Stimulated activated CD4-positive, alpha-beta T cell treated with anti-CD3 and anti-CD28 coated beads, Interleukin-12 subunit alpha, Interleukin-12 subunit beta, amount 100 ng/mL, for 4 hours (primary cell): ENCODE data around the gene ZNF791.
"Not testable (repeated sequence)": the region's sequence is repeated elsewhere in the genome, so short reads cannot be mapped to it uniquely, and the experiment has no call there.

Experiments
- DNase-seq: peaks from one replicate; pipeline ENCODE4 v3.0.0-alpha.2; 2020

Gene ZNF791

DNA sequence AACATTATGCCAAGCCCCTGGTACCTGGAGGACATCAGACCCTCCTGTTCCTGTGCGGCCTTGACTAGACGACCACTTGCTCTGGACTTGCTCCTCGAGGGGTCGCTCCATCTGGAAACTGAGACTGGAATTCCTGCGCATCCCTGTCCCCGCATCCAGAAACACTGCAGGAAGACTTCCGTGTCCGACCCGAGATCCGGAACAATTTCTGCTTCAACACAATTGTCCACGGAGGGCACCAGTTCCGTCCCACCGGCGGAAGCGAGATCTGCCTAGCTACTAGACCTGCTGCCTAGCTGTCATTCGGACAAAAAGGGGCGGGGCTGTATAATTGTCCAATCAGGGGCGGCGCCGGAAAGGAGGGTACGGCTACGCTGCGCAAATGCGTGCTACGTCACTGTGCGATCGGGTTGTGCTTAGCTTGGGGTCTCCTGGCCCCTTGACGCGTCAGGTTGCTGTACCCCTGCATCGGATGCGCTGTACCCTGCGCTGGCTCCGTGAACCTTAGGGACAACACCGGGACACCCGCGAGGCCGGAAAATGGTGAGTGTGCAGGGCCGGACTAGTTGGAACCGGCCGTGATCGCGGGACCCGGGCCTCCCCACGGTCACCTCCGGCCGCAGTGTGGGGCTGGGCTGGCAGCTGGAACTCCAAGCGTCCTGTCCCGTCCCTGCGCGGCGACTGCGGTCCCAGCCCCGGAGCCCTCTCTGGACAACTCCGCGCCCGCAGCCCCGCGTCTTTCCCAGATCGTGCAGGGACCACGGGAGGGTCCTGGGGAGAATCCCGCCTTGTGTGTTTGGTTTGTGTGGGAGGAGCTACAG lies at the start of gene ZNF791, which contains the start of gene ZNF490:
ZNF791 (plus strand) TSS at position 381 of the 821 bp plus-strand sequence; CDS start at position 541, 160 bp downstream.
ZNF490 (minus strand) TSS at position 274 of the 821 bp plus-strand sequence; CDS start at position 141, 133 bp downstream.
- peak; percentile 94 for DNase-seq

DNA sequence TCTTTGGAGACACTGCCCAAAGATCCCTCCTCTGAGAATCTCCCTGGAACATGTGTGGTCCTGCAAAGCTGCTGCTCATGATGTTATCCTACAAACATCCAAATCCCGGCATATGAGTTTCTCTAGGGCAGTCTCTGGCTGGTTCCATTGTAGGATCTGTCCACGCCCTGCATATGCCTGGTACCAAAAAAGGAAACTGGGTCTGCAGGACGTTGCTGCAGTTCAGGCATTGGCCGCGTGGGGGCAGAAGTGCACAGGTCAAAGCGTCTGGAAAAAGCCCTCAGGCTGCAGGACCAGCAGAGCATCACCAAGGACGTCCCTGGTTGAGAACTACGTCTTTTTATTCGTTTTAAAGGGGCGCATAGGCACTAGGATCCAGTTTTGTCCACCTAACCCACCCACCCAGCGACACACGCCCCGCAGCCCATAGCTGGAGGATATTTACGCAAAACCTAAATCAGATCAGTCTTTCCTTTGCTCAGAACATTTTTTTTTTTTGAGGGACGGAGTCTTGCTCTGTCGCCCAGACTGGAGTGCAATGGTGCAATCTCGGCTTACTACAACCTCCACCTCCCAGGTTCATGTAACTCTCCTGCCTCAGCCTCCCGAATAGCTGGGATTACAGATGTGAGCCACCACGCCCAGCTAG lies 46.6 kb upstream of the ZNF791 start:
- peak; percentile 95 for DNase-seq

DNA sequence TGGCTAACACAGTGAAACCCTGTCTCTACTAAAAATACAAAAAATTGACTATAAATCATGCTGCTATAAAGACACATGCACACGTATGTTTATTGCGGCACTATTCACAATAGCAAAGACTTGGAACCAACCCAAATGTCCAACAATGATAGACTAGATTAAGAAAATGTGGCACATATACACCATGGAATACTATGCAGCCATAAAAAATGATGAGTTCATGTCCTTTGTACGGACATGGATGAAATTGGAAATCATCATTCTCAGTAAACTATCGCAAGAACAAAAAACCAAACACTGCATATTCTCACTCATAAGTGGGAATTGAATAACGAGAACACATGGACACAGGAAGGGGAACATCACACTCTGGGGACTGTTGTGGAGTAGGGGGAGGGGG lies 44.3 kb upstream of the ZNF791 start:
- DNase-seq: not testable (repeated sequence)

DNA sequence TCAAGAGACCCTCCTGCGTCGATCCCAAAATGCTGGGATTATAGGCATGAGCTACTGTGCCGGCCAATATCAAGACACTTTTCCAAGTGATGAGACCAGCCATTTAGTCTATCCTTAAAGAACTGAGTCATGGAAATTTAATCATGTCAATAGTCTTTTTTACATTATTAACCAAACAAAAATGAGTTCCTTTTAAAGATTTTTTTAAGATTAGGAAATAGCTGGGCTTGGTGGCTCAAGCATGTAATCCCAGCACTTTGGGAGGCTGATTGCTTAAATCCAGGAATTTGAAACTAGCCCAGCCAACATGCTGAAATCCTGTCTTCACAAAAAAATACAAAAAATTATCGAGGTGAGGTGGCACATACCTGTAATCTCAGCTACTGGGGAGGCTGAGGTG lies 42.8 kb upstream of the ZNF791 start:
- no peak for DNase-seq

DNA sequence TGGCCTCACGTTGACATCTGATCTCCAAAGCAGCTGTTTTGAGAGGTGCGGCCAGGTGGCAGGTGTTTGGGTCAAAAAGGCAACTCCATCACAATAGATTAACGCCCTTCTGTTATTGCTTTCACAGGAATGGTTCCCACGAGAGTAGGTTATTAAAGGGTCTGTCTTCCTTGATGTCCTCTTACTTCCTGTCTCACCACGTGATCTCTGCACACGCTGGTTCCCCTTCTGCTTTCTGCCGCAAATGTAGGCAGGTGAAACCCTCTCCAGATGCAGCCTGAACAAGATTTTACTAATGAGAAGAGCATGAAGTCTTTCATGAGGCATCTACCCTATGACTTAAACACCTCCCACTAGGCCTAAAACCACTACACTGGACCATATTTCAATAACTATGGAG lies 36.7 kb upstream of the ZNF791 start:
- no peak for DNase-seq

DNA sequence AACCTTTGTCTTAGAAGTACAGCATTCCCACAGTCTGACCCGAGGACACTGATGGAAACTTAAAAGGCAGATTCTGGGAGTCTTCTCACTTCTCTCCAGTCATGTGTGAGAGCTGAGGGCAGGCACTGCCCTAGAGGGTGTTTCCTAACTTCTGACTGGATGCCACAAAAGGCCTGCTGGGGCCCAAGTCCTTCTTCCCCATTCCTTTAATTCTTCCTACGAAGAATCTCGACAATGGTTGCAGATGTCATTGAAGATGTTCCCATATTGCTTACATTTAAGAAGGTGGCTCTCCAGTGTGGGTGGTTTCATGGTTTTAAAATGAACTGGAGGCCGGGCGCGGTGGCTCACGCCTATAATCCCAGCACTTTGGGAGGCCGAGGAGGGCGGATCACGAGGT lies 32.1 kb upstream of the ZNF791 start:
- DNase-seq: no peak

DNA sequence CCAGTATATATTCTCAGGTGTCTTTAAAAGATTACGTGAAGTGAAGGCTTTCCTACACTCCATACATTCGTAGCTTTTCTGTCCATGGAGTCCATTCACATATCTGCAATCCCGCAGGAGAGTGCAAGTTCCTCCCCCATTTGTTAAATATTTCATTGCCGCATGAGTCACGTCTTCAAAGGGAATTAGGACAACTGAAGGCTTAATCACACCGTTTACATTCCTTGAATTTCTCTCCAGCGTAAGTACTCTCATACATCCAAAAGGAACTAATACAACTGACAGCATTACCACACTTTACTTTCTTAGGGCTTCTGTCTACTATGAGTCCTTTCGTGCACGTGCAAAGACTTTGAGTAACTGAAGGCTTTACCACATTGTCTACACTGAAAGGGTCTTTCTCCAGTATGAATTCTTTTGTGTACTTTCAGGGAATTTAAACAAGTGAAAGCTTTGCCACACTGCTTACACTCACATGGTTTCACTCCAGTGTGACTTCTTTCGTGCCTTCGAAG lies 30.5 kb upstream of the ZNF791 start:
- DNase-seq: no peak

DNA sequence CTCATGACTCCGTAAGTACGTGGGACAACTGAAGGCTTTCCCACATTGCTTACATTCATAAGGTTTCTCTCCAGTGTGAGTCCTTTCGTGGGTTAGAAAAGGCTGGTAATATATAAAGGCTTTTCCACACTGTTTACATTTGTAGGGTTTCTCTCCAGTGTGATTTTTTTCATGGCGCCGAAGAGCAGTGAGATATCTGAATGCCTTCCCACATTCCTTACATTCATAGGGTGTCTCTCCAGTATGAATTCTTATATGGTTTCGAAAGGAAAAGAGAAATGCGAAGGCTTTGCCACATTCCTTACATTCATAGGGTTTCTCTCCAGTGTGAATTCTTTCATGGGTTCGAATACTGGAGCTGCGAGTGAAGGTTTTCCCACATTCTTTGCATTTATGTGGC lies 29.6 kb upstream of the ZNF791 start:
- DNase-seq: no peak

DNA sequence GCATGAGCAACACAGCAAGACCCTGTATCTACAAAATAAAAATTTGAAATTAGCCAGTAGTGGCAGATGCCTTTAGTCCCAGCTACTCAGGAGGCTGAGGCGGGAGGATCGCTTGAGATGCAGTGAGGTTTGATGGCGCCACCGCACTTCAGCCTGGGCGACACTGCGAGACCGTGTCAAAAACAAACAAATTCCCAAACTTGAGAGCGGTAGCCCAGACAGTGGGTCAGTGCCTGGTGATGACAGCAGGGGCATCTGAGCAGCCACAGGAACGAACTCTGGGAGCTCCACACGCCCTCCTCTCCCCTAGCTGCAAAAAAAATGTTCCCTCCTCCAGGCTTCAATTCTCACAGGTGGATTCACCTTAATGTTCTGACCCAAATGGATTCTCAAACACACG lies 14.2 kb upstream of the ZNF791 start:
- DNase-seq: no peak

DNA sequence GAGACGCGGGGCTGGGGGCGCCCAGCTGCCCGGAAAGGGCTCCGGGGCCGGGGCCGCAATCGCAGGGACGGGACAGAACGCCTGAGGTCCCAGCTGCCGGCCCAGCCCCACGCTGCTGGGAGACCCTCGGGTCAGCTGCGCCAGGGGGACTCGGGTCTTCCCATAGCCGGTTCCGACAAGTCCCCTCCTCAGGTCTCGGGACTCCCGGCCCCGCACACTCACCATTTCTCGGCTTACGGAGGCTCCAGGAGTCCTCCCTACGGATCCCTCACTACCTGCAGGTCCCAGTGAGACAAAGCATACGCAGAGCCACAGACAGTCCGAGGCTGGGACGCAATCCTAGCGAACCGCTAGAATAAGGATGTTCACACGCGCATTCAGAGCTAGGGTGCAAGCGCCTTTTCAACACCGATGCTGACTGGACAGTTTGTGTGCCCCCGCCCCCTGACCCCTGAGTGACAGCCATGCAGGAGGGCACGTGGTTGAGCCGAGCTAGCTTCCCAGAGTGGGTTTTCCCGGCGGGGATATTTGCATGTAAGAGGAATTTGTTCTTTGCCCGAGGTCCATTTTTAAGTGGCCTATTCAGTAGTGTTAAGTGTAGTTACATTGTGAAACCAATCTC lies 13.7 kb upstream of the ZNF791 start:
- DNase-seq: no peak

DNA sequence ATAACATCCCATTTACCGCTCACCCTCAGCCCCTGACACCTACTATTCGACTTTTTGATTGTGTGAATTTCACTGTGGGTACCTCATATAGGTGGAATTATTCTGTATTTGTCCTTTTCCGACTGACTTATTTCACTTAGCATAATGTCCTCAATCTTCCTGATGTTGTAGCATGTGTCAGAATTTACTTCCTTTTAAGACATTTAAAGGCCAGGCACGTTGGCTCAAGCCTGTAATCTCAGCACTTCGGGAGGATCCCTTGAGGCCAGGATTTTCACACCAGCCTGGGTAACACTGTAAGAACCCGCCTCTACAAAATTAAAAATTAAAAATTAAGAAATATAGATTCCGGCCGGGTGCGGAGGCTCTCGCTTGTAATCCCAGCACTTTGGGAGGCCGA lies 13.1 kb upstream of the ZNF791 start:
- DNase-seq: no peak

DNA sequence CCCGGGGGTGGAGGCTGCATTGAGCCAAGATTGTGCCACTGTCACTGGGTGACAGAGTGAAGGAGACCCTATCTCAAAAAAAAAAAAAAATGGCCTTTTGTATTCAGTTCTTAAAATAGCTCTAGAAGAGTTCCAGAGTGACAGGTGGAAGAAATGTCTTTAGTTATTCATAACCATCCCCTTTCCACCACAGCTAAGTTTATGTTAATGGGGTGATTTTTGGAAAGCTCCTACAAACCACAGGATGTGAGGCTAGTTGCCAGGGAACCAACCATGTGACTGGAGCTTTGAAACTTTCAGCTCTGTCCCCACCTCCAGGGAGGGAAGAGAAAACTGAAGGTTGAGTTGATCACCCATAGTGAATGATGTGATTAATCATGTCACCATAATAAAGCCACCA lies 7.0 kb upstream of the ZNF791 start:
- DNase-seq: no peak

DNA sequence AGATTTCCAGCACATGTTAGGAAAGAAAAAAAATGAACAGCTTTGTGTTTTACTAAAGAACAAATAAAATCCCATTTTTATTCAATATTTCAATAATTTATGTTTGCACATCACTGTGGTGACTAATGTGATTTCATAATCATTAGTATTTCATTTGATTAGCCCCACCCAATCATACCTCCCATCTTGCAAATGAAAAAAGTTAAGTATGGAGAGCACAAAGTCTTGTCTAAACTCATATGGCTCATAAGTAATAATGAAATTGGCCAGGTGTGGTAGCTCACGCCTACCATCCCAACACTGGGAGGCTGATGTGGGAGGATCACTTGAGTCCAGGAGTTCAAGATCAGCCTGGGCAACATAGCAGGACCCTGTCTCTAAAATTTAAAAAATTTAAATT lies 3.9 kb upstream of the ZNF791 start:
- DNase-seq: no peak

DNA sequence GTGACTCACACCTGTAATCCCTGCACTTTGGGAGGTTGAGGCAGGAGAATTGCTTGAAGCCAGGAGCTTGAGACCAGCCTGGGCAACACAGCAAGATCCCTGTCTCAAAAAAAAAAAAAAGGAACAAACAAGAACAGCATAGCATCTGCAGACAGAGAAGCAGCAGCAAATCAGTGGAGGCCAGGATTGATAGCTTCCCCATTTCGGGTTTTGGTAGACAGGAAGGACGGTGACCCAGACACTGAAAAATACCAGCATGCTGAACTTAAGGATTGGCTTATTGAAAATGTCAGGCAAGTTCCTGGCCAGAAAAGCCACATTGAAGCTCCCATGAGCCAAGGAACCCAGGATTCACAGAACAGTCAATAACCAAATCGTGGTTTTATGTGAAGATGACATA lies 3.1 kb upstream of the ZNF791 start:
- no peak for DNase-seq

DNA sequence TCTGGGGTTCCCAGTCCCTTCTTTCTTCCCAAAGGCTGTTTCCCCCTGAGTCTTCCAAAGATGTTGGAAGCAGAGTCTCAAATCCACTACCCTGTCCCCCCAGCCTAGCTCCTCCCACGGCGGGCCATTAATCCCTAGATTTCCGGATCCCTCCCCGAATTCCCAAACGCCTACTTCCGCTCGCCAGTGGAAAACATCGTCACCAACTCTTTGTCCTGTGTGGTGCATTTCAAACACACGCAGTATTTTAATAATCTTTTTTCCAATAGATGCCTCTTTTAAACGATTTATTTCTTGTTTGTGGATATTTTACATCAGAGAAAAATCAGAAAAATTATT lies 610 bp downstream of the ZNF791 start:
- no peak for DNase-seq

DNA sequence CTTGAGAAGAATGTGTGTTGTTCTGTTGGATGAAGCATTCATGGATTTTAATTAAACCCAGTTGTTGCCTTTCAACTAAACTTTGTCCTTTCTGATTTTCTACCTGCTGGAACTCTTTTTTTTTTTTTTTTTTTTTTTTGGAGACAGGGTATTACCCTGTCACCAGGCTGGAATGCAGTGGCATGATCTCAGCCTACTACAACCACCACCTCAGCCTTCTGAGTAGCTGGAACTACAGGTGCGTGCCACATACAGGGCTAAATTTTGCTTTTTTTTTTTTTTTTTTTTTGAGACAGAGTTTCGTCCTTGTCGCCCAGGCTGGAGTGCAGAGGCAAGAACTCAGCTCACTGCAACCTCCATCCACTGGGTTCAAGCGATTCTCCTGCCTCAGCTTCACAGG lies 6.9 kb downstream of the ZNF791 start:
- no peak for DNase-seq

DNA sequence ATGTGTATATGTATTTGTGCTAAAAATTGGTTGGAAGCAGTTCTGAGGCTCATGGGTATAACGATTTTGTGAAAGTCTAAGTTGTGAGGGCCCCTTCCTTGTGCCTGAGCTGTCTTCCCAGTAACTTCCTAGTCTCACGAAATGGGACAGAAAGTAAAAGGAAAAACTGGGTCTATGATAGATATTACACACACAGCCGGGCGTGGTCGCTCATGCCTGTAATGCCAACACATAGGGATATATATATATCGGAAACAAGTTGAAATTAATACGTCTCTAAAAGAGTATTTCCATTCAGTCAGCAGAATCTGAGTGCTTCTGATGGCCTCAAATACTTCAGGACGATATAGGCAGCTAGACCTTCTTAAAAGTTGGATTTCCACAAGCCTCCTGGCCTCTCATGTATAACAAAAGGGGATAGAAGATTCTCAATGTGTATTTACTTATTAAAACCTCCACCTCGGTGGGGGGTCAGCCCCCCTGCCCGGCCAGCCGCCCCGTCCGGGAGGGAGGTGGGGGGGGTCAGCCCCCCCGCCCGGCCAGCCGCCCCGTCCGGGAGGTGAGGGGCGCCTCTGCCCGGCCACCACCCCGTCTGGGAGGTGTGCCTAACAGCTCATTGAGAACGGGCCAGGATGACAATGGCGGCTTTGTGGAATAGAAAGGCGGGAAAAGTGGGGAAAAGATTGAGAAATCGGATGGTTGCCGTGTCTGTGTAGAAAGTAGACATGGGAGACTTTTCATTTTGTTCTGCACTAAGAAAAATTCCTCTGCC lies 10.7 kb downstream of the ZNF791 start:
- not testable (repeated sequence) for DNase-seq

DNA sequence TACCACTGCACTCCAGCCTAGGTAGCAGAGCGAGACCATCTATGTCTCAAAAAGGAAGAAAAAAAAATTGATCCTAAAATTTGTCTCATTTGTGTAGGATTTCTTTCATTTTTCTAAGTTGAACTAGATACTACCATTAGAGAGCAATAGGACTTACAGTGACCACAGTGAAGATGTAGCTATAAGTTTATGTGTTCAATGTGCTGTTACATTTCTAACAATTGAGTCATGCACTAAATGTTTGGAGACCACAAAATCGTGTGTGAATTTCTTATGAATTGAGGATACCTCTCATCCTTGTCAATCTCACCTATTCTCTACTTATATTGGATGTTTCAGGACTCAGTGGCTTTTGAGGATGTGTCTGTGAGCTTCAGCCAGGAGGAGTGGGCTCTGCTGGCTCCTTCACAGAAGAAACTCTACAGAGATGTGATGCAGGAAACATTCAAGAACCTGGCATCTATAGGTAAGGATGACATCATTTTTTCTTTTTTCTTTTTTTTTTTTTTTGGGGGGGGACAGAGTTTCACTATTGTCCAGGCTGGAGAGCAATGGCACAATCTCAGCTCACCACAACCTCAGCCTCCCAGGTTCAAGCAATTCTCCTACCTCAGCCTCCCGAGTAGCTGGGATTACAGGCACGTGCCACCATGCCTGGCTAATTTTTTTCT lies 12.8 kb downstream of the ZNF791 start:
- DNase-seq: no peak

DNA sequence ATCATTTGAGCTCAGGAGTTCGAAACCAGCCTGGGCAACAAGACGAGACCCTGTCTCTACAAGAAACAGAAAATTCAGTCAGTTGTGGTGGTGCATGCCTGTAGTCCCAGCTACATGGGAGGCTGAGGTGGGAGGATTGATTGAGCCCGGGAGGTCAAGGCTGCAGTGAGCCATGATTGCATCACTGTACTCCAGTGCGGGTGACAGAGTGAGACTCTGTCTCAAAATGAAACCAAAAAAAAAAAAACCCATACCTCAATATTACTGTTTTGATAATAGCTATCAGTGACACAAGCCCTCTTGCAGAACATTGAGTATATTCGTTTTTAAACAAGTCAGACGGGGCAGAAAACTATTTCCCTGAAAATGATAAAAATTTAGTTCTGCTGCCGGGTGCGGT lies 16.2 kb downstream of the ZNF791 start:
- no peak for DNase-seq

DNA sequence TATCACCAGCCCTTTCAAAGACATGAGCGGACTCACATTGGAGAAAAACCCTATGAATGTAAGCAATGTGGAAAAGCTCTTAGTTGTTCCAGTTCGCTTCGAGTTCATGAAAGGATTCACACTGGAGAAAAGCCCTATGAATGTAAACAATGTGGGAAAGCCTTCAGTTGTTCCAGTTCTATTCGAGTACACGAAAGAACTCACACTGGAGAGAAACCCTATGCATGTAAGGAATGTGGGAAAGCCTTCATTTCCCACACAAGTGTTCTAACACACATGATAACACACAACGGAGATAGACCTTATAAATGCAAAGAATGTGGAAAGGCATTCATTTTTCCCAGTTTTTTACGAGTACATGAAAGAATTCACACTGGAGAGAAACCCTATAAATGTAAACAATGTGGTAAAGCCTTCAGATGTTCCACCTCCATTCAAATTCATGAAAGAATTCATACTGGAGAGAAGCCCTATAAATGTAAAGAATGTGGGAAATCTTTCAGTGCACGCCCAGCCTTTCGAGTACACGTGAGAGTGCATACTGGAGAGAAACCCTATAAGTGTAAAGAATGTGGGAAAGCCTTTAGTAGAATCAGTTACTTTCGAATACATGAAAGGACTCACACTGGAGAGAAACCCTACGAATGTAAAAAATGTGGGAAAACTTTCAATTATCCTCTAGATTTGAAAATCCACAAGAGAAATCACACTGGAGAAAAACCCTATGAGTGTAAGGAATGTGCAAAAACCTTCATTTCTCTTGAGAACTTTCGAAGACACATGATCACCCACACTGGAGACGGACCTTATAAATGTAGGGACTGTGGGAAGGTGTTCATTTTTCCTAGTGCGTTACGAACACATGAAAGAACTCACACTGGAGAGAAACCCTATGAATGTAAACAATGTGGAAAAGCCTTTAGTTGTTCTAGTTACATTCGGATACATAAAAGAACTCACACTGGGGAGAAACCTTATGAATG lies 17.6 kb downstream of the ZNF791 start:
- no peak for DNase-seq

DNA sequence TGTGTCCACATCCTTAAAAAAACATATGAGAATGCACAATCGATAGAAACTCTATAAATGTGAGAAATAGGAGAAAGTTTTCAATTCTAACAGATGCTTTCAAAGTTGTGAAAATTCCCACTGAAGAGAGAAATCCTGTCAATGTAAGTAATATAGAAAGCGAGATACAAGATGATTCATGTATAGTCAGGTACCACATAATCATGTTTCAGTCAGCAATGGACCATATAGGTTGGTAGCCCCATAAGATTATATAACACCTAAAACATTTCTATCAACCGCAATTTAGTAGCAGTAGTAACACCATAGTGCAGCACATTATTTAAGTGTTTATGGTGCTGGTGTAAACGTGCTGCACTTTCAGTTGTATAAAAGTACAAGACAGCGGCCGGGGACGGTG lies 18.5 kb downstream of the ZNF791 start:
- no peak for DNase-seq
